ENCODE results near the gene MLN.

Gene MLN
- 0 reads per million in 3 donors for total RNA-seq

GRCh38 chr6:33803571-33804053, at the start of gene MLN:
Gene MLN, minus strand, starts transcription at chr6:33804003. Its CDS starts 2,840 bp downstream, at chr6:33801163.
- H3K27ac ChIP-seq (ENCODE audit: insufficient read depth, low read length, poor library complexity, severe bottlenecking), result no peak within 1 kb of the TSS
- no peaks in the 10 kb centered on the region for H3K27me3 ChIP-seq (replicated peaks; ENCODE audit: control insufficient read depth, insufficient read depth, low read length, poor library complexity, severe bottlenecking)
- H3K4me1 ChIP-seq (ENCODE audit: control insufficient read depth, insufficient read depth, low read length, poor library complexity, severe bottlenecking), result peaks cover 9% of the 10 kb centered on the region
- no peaks in the 10 kb centered on the region for H3K36me3 ChIP-seq (ENCODE audit: control insufficient read depth, insufficient read depth, low read length)
- no peaks in the 10 kb centered on the region for H3K9me3 ChIP-seq (ENCODE audit: control insufficient read depth, low read length)
- H3K4me3 ChIP-seq (ENCODE audit: insufficient read depth, low read depth, low read length, poor library complexity, severe bottlenecking), result no peak within 1 kb of the TSS
- DNase-seq, result no peak

DNA sequence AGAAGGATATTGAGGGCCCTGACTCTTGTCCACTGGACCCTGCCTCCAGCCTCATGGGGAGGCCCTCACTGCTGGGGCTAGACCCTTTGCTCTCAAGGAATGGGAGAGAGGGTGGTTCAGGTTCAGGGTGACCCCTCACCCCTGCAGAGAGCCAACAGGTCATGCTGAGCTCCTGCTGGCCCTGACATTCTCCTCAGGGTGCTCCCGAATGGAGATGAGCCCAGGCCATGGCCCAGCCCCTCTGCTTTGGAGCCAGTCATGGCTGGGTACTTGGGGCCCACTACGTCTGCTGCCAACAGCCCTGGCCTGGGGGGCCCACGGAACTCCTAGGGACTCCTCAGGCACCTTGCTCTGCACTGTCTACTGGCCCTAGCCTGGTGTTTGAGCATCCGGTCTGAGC, 49.2 kb upstream of the MLN start:
- Histone ChIP-seq H3K27me3 (replicated peaks; ENCODE audit: control insufficient read depth, insufficient read depth, low read length, poor library complexity, severe bottlenecking) (no peaks in the 10 kb centered on the region), H3K27ac (ENCODE audit: insufficient read depth, low read length, poor library complexity, severe bottlenecking) (no peak overlapping the region), H3K36me3 (ENCODE audit: control insufficient read depth, insufficient read depth, low read length) (no peaks in the 10 kb centered on the region)

GRCh38 chr6:33851959-33852358, 48.2 kb upstream of the MLN start:
- no peak overlapping the region for H3K27ac ChIP-seq (ENCODE audit: insufficient read depth, low read length, poor library complexity, severe bottlenecking)
- H3K4me3 ChIP-seq (ENCODE audit: insufficient read depth, low read depth, low read length, poor library complexity, severe bottlenecking), result no peak overlapping the region
- DNase-seq, result no peak
- H3K9me3 ChIP-seq (ENCODE audit: control insufficient read depth, low read length), result no peaks in the 10 kb centered on the region
- no peaks in the 10 kb centered on the region for H3K36me3 ChIP-seq (ENCODE audit: control insufficient read depth, insufficient read depth, low read length)
- no peaks in the 10 kb centered on the region for H3K27me3 ChIP-seq (replicated peaks; ENCODE audit: control insufficient read depth, insufficient read depth, low read length, poor library complexity, severe bottlenecking)
- peaks cover 15% of the 10 kb centered on the region for H3K4me1 ChIP-seq (ENCODE audit: control insufficient read depth, insufficient read depth, low read length, poor library complexity, severe bottlenecking)

More for the DNA sequence above, 49.2 kb upstream of the MLN start:
- no peak for DNase-seq
- peaks cover 26% of the 10 kb centered on the region for H3K4me1 ChIP-seq (ENCODE audit: control insufficient read depth, insufficient read depth, low read length, poor library complexity, severe bottlenecking)
- no peak overlapping the region for H3K4me3 ChIP-seq (ENCODE audit: insufficient read depth, low read depth, low read length, poor library complexity, severe bottlenecking)
- no peaks in the 10 kb centered on the region for H3K9me3 ChIP-seq (ENCODE audit: control insufficient read depth, low read length)

DNA sequence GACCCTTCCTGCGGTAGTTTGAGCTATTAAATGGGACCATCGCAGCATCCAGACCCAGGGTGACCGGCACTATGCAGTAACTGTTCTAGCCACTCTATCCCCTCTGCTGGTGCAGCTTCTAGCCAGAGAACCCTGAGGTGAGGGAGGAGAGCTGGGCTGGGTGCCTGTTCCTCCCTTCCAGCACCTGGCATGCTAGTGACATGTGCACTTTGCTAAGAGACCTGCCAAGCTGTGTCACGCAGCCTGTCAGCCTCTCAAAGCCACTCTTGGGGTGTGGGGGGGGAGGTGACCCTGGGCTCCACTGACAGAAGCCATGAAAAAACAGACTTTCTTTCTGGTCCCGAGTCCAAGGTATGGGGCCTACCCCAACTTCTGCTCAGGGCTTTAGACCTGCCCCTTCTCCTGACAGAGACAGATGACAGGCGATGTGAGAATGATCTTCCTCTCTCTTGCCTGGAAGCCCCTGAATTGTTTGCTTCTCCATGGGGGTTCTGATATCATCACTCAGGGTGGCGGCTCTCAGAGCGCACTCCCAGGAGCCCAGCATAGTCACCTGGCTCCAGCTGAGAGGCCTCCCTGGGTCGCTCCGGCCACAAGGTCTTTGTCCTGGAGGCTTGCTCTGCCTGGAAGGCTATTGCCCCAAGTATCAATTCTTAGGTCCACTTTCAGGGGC, 47.2 kb upstream of the MLN start:
- Histone ChIP-seq H3K9me3 (ENCODE audit: control insufficient read depth, low read length) (no peaks in the 10 kb centered on the region), H3K27me3 (replicated peaks; ENCODE audit: control insufficient read depth, insufficient read depth, low read length, poor library complexity, severe bottlenecking) (no peaks in the 10 kb centered on the region), H3K27ac (ENCODE audit: insufficient read depth, low read length, poor library complexity, severe bottlenecking) (no peak overlapping the region), H3K4me3 (ENCODE audit: insufficient read depth, low read depth, low read length, poor library complexity, severe bottlenecking) (no peak overlapping the region), H3K4me1 (ENCODE audit: control insufficient read depth, insufficient read depth, low read length, poor library complexity, severe bottlenecking) (peaks cover 6% of the 10 kb centered on the region), H3K36me3 (ENCODE audit: control insufficient read depth, insufficient read depth, low read length) (no peaks in the 10 kb centered on the region)
- DNase-seq, result no peak

- Histone ChIP-seq H3K27ac (ENCODE audit: insufficient read depth, low read length, poor library complexity, severe bottlenecking) (no peak overlapping the region), H3K4me3 (ENCODE audit: insufficient read depth, low read depth, low read length, poor library complexity, severe bottlenecking) (no peak overlapping the region), H3K36me3 (ENCODE audit: control insufficient read depth, insufficient read depth, low read length) (no peaks in the 10 kb centered on the region), H3K27me3 (replicated peaks; ENCODE audit: control insufficient read depth, insufficient read depth, low read length, poor library complexity, severe bottlenecking) (no peaks in the 10 kb centered on the region), H3K9me3 (ENCODE audit: control insufficient read depth, low read length) (no peaks in the 10 kb centered on the region), H3K4me1 (ENCODE audit: control insufficient read depth, insufficient read depth, low read length, poor library complexity, severe bottlenecking) (no peaks in the 10 kb centered on the region)
- DNase-seq, result no peak
Measured at GRCh38 chr6:33850296-33850695, 46.5 kb upstream of the MLN start.

- no peak overlapping the region for H3K27ac ChIP-seq (ENCODE audit: insufficient read depth, low read length, poor library complexity, severe bottlenecking)
- no peaks in the 10 kb centered on the region for H3K27me3 ChIP-seq (replicated peaks; ENCODE audit: control insufficient read depth, insufficient read depth, low read length, poor library complexity, severe bottlenecking)
- H3K9me3 ChIP-seq (ENCODE audit: control insufficient read depth, low read length), result no peaks in the 10 kb centered on the region
Measured at GRCh38 chr6:33849500-33850075, 45.8 kb upstream of the MLN start.

GRCh38 chr6:33848484-33848883, 44.7 kb upstream of the MLN start:
- Histone ChIP-seq H3K27me3 (replicated peaks; ENCODE audit: control insufficient read depth, insufficient read depth, low read length, poor library complexity, severe bottlenecking) (no peaks in the 10 kb centered on the region), H3K4me3 (ENCODE audit: insufficient read depth, low read depth, low read length, poor library complexity, severe bottlenecking) (no peak overlapping the region), H3K27ac (ENCODE audit: insufficient read depth, low read length, poor library complexity, severe bottlenecking) (no peak overlapping the region), H3K4me1 (ENCODE audit: control insufficient read depth, insufficient read depth, low read length, poor library complexity, severe bottlenecking) (no peaks in the 10 kb centered on the region), H3K9me3 (ENCODE audit: control insufficient read depth, low read length) (no peaks in the 10 kb centered on the region), H3K36me3 (ENCODE audit: control insufficient read depth, insufficient read depth, low read length) (no peaks in the 10 kb centered on the region)
- DNase-seq, result no peak

More at GRCh38 chr6:33849500-33850075, 45.8 kb upstream of the MLN start:
- Histone ChIP-seq H3K4me3 (ENCODE audit: insufficient read depth, low read depth, low read length, poor library complexity, severe bottlenecking) (no peak overlapping the region), H3K4me1 (ENCODE audit: control insufficient read depth, insufficient read depth, low read length, poor library complexity, severe bottlenecking) (no peaks in the 10 kb centered on the region), H3K36me3 (ENCODE audit: control insufficient read depth, insufficient read depth, low read length) (no peaks in the 10 kb centered on the region)
- DNase-seq, result no peak

GRCh38 chr6:33847867-33848266, 44.1 kb upstream of the MLN start:
- Histone ChIP-seq H3K9me3 (ENCODE audit: control insufficient read depth, low read length) (no peaks in the 10 kb centered on the region), H3K36me3 (ENCODE audit: control insufficient read depth, insufficient read depth, low read length) (no peaks in the 10 kb centered on the region), H3K4me1 (ENCODE audit: control insufficient read depth, insufficient read depth, low read length, poor library complexity, severe bottlenecking) (no peaks in the 10 kb centered on the region), H3K4me3 (ENCODE audit: insufficient read depth, low read depth, low read length, poor library complexity, severe bottlenecking) (no peak overlapping the region), H3K27ac (ENCODE audit: insufficient read depth, low read length, poor library complexity, severe bottlenecking) (no peak overlapping the region), H3K27me3 (replicated peaks; ENCODE audit: control insufficient read depth, insufficient read depth, low read length, poor library complexity, severe bottlenecking) (no peaks in the 10 kb centered on the region)
- no peak for DNase-seq

GRCh38 chr6:33847078-33847477, 43.3 kb upstream of the MLN start:
- H3K4me3 ChIP-seq (ENCODE audit: insufficient read depth, low read depth, low read length, poor library complexity, severe bottlenecking), result no peak overlapping the region
- no peak overlapping the region for H3K27ac ChIP-seq (ENCODE audit: insufficient read depth, low read length, poor library complexity, severe bottlenecking)
- no peaks in the 10 kb centered on the region for H3K4me1 ChIP-seq (ENCODE audit: control insufficient read depth, insufficient read depth, low read length, poor library complexity, severe bottlenecking)
- no peaks in the 10 kb centered on the region for H3K9me3 ChIP-seq (ENCODE audit: control insufficient read depth, low read length)
- no peaks in the 10 kb centered on the region for H3K36me3 ChIP-seq (ENCODE audit: control insufficient read depth, insufficient read depth, low read length)
- no peak for DNase-seq
- H3K27me3 ChIP-seq (replicated peaks; ENCODE audit: control insufficient read depth, insufficient read depth, low read length, poor library complexity, severe bottlenecking), result no peaks in the 10 kb centered on the region

DNA sequence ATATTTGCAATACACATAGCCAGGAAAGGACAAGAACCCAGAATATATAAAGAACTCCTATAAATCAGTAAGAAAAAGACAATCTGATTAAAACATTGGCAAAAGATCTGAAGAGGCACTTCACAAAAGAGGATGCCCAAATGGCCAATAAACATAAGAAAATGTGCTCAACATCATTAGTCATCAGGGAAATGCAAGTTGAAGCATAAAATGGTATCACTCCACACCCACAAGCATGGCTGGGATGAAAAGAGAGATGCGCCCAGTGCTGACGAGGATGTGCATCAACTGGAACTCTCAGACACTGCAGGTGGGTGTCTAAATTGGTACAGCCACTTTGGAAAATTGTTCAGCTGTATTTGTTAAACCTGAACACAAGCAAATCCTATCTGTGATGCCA, 42.4 kb upstream of the MLN start:
- Histone ChIP-seq H3K4me1 (ENCODE audit: control insufficient read depth, insufficient read depth, low read length, poor library complexity, severe bottlenecking) (no peaks in the 10 kb centered on the region), H3K36me3 (ENCODE audit: control insufficient read depth, insufficient read depth, low read length) (no peaks in the 10 kb centered on the region), H3K27me3 (replicated peaks; ENCODE audit: control insufficient read depth, insufficient read depth, low read length, poor library complexity, severe bottlenecking) (no peaks in the 10 kb centered on the region), H3K4me3 (ENCODE audit: insufficient read depth, low read depth, low read length, poor library complexity, severe bottlenecking) (no peak overlapping the region), H3K27ac (ENCODE audit: insufficient read depth, low read length, poor library complexity, severe bottlenecking) (no peak overlapping the region), H3K9me3 (ENCODE audit: control insufficient read depth, low read length) (no peaks in the 10 kb centered on the region)
- no peak for DNase-seq

Data from effector memory CD4-positive, alpha-beta T cell (primary cell).